ENCODE measurements around the gene SMS. TPM values are rescaled to one million over a fixed set of nuclear protein-coding genes. Genes with fewer than 3 reads are reported as not detected.

SMS gene
- total and polyA plus RNA-seq, 2 of the 4 experiments (the other 2 are of a cell fraction), result 176 to 230 TPM

DNA sequence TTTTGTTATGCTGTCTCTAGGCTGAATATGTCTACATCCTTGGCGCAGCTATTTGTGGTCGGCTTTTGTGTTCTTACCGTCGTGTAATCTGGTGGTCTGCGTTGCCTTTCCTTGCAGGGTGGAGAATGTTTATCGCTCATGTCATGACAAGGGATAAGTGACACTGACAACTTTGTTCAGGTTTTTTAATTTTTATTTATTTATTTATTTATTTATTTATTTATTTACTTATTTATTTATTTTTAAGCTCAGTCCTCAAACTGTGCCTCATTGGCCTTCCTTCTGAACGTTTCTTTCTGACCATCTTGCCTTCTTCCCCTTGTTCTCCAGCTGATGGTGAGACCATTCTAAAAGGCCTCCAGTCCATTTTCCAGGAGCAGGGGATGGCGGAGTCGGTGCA lies 26.4 kb downstream of the SMS start:
- Histone ChIP-seq H2AK5ac (ENCODE audit: low read depth, low read length) (no peak overlapping the region), H3K4me2 (ENCODE audit: low read depth, low read length) (no peak overlapping the region), H3K14ac (replicated peaks; ENCODE audit: low read depth, low read length) (no peak overlapping the region), H2BK5ac (ENCODE audit: low read depth, low read length, poor library complexity, severe bottlenecking) (no peak overlapping the region), H2AK9ac (replicated peaks; ENCODE audit: low read depth, low read length, poor library complexity) (no peak overlapping the region), H3K18ac (ENCODE audit: low read depth, low read length) (no peak overlapping the region), H3K4ac (ENCODE audit: low read depth, low read length) (no peak overlapping the region), H3K23ac (ENCODE audit: low read depth, low read length) (no peak overlapping the region), H3K36me3 (ENCODE audit: control insufficient read depth, insufficient read depth, low read length) (peaks cover 16% of the 10 kb centered on the region), H4K8ac (ENCODE audit: low read depth in 2 of 2, low read length in 2 of 2) (no peak overlapping the region), H3K56ac (ENCODE audit: extremely low read depth, insufficient read depth, low read length) (no peak overlapping the region), H3K9me3 (ENCODE audit: control insufficient read depth, insufficient read depth, low read length) (no peaks in the 10 kb centered on the region), H2BK120ac (ENCODE audit: low read depth, low read length) (no peak overlapping the region), H4K91ac (ENCODE audit: insufficient read depth, low read depth, low read length) (no peak overlapping the region), H3K4me1 (ENCODE audit: control insufficient read depth, insufficient read depth, low read length) (peaks cover 8% of the 10 kb centered on the region), H2AFZ (replicated peaks; ENCODE audit: low read length, poor library complexity) (no peak overlapping the region), H3K27ac (ENCODE audit: insufficient read depth, low read length) (no peak overlapping the region), H3K4me3 (ENCODE audit: insufficient read depth, low read depth, low read length) (no peak overlapping the region), H3K9ac (ENCODE audit: low read depth, low read length) (no peak overlapping the region), H3K79me1 (ENCODE audit: low read depth in 1 of 2, low read length in 2 of 2) (peaks cover 0 to 11% of the 10 kb centered on the region in 2 experiments; a peak in 1 of 4 replicates), H3K9me1 (ENCODE audit: insufficient read depth, low read length) (peaks cover 7% of the 10 kb centered on the region), H3K27me3 (ENCODE audit: control insufficient read depth, insufficient read depth, low read length) (0 out of 2 replicates have a peak, but pooled peaks cover 2% of the 10 kb centered on the region), H4K20me1 (ENCODE audit: insufficient read depth, low read length) (peaks cover 82% of the 10 kb centered on the region), H4K5ac (ENCODE audit: low read depth, low read length) (no peak overlapping the region), H2BK20ac (ENCODE audit: low read depth, low read length) (no peak overlapping the region), H2BK15ac (ENCODE audit: low read depth, low read length) (no peak overlapping the region)
- CTCF ChIA-PET, result interaction anchor here (0.6 to 1.0 kb wide), 2 partner anchors 18 to 1215 kb away, joined by 3 to 4 read pairs; no protein-coding TSS in a partner anchor
- in situ Hi-C loops (cut with MboI; ENCODE audit: low sequenced_read_pairs) (no loop called here), intact Hi-C loops (cut with micrococcal nuclease) (no loop called here), dilution Hi-C loops (cut with HindIII; ENCODE audit: low sequenced_read_pairs, unreplicated experiment) (no loop called here)
- no TSS peak for BruUV-seq (replicated peaks)
- ATAC-seq (ENCODE audit: low read depth) (no peak), DNase-seq (no peak)
- TF ChIP-seq SMC3 (IDR thresholded peaks at IDR 0.05; ENCODE audit: low read depth, low read length), result no peak
- TF ChIP-seq MXI1 (IDR thresholded peaks at IDR 0.05; ENCODE audit: borderline replicate concordance, low read depth, low read length), result no peak
- no peak for TF ChIP-seq POLR2A (IDR thresholded peaks at IDR 0.05; ENCODE audit: low read depth, low read length)
- TF ChIP-seq RAD21 (IDR thresholded peaks at IDR 0.05; ENCODE audit: low read length), result no peak
- TF ChIP-seq, protein P1, sequence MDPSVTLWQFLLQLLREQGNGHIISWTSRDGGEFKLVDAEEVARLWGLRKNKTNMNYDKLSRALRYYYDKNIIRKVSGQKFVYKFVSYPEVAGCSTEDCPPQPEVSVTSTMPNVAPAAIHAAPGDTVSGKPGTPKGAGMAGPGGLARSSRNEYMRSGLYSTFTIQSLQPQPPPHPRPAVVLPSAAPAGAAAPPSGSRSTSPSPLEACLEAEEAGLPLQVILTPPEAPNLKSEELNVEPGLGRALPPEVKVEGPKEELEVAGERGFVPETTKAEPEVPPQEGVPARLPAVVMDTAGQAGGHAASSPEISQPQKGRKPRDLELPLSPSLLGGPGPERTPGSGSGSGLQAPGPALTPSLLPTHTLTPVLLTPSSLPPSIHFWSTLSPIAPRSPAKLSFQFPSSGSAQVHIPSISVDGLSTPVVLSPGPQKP (IDR thresholded peaks at IDR 0.05; ENCODE audit: borderline replicate concordance, low read depth, low read length), result no peak
- TF ChIP-seq, protein P2, sequence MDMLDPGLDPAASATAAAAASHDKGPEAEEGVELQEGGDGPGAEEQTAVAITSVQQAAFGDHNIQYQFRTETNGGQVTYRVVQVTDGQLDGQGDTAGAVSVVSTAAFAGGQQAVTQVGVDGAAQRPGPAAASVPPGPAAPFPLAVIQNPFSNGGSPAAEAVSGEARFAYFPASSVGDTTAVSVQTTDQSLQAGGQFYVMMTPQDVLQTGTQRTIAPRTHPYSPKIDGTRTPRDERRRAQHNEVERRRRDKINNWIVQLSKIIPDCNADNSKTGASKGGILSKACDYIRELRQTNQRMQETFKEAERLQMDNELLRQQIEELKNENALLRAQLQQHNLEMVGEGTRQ (IDR thresholded peaks at IDR 0.05; ENCODE audit: low read depth, low read length), result no peak
- no peak for TF ChIP-seq RCOR1 (IDR thresholded peaks at IDR 0.05; ENCODE audit: insufficient replicate concordance, low read length)
- no peak for TF ChIP-seq MAZ (IDR thresholded peaks at IDR 0.05; ENCODE audit: borderline replicate concordance, low read depth, low read length)
- TF ChIP-seq, protein P3, sequence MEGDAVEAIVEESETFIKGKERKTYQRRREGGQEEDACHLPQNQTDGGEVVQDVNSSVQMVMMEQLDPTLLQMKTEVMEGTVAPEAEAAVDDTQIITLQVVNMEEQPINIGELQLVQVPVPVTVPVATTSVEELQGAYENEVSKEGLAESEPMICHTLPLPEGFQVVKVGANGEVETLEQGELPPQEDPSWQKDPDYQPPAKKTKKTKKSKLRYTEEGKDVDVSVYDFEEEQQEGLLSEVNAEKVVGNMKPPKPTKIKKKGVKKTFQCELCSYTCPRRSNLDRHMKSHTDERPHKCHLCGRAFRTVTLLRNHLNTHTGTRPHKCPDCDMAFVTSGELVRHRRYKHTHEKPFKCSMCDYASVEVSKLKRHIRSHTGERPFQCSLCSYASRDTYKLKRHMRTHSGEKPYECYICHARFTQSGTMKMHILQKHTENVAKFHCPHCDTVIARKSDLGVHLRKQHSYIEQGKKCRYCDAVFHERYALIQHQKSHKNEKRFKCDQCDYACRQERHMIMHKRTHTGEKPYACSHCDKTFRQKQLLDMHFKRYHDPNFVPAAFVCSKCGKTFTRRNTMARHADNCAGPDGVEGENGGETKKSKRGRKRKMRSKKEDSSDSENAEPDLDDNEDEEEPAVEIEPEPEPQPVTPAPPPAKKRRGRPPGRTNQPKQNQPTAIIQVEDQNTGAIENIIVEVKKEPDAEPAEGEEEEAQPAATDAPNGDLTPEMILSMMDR (conservative IDR thresholded peaks at IDR 0.05; ENCODE audit: low read depth, low read length), result no peak
- no peak for TF ChIP-seq FOS (IDR thresholded peaks at IDR 0.05; ENCODE audit: low read depth, low read length)
- no peak for TF ChIP-seq CHD1 (IDR thresholded peaks at IDR 0.05; ENCODE audit: low read depth, low read length)
- no CpG with 5 or more reads among the region's 9 CpGs for WGBS, 2 experiments (ENCODE audit: extremely low coverage in 2 of 2, insufficient read length in 1 of 2)
- POLR2A ChIA-PET (ENCODE audit: unreplicated experiment), result no interaction called here
